Activated naive CD4-positive, alpha-beta T cell (primary cell): ENCODE data around the gene ZNF555.
A peak's percentile ranks its signal among the peaks of the same experiment; 100 is the strongest.
"Not testable (repeated sequence)": the region's sequence is repeated elsewhere in the genome, so short reads cannot be mapped to it uniquely, and the experiment has no call there.

ENCODE experiments used
- DNase-seq, 4 experiments: peaks; one replicate each; lab custom pipeline; 2025; lab: John Stamatoyannopoulos, UW

Gene ZNF555

DNA sequence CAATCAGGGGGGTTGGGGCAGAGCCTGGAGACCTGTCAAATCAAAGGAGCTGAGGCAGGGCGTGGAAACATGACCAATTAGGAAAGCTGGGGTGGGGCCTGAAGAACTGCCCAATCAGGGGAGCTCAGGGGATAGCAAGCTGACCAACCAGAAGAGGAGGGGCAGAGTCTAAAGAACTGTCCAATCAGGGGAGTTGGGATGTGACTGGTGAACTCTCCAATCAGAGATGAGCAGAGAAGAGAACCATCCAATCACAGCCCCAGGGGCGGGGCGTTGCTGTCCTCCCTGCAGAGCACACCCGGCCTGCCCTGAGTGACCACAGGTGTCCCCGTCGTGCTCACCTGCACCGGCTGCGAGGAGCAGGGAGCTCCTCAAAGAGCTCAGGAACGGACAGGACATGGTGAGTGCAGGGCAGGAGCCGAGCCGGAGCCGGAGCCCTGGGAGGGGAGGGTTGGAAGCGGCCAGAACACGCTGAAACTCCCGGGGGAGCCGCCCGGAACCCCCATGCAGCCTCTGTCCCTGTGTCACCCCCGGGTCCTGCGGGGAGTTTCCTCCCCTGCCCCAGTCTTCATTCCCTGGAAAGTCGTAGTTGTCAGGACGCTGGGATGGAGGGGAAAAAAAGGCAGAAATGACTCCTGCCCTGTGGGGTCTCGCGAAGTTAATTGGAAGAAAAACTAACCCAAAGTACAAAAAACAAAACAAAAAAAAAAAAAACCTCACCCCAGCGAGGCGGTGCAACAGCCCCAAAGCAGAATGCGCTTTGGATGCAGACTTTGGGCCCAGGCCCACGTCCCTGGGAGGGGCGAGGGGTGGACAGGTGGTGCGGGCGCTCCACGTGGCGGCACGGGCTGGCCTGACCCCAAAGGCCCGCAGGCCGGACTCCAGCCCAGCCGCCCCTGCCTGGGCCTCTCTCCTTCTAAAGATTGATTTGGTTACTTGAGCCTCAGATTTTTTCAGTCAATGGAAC lies 26.0 kb downstream of the ZNF555 start, which contains the start of gene ZNF556:
Gene ZNF556 (plus strand): TSS at position 311 of the 967 bp plus-strand sequence. CDS start 87 bp downstream, at position 398.
- DNase-seq, result no peak

GRCh38 chr19:2869618-2870017 lies 28.3 kb downstream of the ZNF555 start:
- DNase-seq, result no peak

DNA sequence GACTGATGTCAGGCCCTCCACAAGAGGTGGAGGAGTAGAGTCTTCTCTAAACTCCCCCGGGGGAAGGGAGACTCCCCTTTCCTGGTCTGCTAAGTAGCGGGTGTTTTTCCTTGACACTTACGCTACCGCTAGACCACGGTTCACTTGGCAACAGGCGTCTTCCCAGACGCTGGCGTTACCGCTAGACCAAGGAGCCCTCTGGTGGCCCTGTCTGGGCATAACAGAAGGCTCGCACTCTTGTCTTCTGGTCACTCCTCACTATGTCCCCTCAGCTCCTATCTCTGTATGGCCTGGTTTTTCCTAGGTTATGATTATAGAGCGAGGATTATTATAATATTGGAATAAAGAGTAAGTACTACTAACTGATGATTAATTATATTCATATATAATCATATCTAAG lies 30.9 kb downstream of the ZNF555 start:
- DNase-seq, result not testable (repeated sequence)

GRCh38 chr19:2877398-2878331 lies 36.4 kb downstream of the ZNF555 start:
- no peak for DNase-seq

DNA sequence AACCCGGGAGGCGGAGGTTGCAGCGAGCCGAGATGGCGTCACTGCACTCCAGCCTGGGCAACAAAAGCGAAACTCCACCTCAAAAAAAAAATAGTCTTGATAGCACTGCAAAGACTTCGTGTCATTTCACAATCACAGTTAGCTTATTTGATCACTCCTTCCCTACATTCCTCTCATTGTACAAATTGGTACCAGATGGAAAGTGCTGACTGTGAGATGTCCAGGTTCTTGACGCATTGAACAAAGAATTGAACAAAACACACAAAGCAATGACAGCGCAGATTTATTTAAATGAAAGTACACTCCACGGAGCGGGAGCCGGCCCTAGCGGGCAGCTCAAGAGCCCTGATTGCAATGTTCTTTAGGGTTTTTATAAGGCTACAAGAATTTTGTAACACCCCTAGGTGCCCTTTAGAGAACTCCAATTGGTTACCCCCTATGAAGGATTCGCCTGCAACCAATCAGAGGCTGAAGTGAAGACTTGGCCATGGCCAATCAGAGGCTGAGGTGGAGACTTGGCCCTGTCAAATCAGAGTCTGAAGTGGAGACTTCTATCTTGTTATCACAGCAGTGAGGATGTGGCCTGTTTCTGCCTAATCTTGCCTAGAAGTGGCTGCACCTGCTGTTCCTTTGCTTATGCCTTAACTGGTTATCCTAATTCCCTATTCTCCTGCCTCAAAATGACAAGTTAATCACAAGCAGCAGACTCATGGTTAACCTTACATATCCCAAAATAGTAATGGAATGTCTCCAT lies 42.6 kb downstream of the ZNF555 start:
- DNase-seq, result no peak

DNA sequence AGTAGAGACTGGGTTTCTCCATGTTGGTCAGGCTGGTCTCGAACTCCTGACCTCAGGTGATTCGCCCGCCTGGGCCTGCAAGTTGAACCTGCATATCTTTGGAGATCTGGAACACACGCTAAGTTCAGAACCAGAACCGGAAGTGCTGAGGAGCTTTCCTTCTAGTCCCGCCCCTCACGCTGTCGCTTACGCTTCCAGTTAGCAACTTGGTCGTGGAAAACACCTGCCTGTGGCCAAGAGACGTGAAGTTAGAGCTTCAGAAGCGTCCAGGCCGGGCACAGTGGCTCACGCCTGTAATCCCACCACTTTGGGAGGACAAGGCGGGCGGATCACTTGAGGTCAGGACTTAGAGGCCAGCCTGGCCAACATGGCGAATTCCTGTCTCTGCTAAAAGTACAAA lies 44.5 kb downstream of the ZNF555 start:
- DNase-seq, result no peak

GRCh38 chr19:2887391-2887914 lies 46.2 kb downstream of the ZNF555 start:
- DNase-seq, result no peak

DNA sequence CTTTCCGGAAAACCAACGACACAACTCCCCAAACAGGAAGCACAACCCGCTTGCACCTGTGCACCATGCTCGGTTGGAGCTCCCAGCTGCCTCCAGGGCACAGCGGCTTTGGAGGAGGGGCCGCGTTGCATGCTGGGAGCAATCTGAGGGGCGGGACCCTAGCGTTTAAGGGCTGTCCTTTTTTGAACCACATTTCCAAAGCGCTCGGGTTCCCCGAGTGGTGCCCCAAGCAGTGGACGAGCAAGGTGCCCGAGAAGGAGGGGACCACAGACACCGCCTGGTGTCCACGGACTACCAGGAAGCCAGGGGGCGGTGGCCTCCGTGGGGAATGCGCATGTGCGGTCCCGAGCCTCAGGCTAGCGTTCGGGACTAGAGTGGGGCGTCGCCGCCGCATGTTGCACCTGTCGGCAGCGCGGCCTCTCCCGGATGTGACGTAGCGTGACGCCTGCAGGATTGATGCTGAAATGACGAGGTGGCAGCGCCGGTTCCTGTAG lies 47.5 kb downstream of the ZNF555 start:
- peak in 3 of 4 experiments; percentile 11 to 21 (median 14) for DNase-seq

DNA sequence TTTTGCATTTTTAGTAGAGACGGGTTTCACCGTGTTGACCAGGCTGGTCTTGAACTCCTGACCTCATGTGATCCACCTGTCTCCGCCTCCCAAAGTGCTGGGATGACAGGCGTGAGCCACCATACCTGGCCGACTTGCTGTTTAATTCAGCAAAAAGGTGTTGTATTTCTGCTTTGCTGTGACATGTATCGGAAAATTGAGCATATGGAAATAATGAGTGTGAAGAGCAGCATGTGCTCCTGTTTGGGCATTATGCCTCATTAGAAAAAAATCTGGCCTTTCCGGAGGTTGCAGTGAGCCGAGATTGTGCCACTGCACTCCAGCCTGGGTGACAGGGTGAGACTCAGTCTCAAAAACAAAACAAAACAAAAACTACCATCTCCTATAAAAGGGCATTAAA lies 49.3 kb downstream of the ZNF555 start:
- DNase-seq, result not testable (repeated sequence)

- DNase-seq, result no peak
These were observed 55.4 kb downstream of the ZNF555 start for GRCh38 chr19:2896694-2897093.

DNA sequence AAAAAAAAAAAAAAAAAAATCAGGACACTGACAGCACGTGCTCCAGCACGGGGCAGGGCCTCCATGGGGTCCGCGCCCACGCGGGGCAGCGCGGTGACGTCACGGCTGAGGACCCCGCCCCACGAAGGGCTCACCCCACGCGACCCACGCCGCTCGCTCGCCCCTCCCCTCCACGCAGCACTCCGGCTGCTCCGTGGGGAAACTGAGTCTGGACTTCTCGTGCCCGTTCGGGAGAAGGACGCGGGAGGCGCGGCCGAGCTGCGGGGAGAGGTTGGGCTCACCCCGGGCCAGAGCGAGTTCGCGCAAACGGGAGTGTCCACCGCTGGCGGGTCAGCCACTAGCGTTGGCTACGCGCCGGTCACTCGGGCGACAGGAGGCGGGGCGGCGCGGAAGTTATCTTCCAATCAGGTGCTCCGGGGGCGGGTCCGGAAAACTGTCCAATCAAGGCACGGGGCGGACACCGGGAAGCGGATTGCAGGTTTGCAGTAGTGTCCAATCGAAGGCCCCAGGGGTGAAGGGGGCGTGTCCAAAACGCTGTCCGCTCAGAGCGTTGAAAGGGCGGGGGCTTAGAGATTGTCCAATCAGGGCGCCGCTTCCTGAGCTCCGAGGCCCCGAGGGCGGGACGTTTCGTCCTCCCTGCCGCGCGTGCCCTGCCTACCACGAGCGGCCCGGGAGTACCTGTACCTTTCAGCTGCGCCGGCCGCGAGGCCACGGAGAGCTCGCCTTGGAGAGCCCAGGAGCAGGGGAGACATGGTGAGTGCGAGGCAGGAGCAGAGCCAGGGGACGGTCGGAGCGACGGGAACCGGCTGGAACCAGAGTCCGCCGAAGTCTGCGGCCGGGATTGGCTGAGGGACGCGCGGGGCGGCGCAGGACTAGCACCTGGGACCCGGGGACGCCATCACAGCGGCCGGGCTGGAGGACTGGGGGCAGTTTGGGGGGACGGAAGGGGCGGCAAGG lies 59.3 kb downstream of the ZNF555 start, which contains the start of gene ZNF57:
Gene ZNF57 (plus strand): TSS at position 633 of the 957 bp plus-strand sequence. CDS start 118 bp downstream, at position 751.
- peak; percentile 88 to 95 (median 93) for DNase-seq

DNA sequence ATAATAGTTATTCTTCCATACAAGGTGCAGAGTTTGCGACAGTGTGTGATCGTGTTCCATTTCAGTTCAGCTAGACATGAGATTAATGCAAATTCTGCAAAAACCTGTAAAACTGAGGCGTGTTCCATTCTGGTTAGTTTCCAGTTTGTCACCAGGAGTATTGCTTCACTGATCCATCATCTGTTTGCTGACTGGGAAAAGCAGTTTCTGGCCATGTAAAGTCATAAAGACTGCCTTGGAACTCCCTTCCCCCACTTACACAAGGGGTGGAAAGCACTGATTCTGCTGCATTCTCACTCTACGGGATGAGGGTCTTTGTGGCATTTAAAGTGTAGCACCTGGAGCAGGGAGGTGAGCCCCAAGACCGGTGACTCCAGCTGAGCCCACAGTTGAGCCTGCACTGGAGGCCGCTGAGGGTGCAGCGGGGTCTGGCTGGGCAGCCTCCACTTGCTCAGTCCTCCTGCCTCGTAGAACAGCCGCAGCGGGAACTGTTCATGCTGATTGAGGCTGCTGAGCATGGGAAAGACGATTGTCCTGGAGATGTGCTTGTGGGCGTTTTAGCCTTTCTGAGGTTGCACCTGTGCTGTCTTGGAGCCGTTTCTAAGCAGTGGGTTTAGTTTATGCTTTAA lies 61.4 kb downstream of the ZNF555 start:
- DNase-seq, result no peak

DNA sequence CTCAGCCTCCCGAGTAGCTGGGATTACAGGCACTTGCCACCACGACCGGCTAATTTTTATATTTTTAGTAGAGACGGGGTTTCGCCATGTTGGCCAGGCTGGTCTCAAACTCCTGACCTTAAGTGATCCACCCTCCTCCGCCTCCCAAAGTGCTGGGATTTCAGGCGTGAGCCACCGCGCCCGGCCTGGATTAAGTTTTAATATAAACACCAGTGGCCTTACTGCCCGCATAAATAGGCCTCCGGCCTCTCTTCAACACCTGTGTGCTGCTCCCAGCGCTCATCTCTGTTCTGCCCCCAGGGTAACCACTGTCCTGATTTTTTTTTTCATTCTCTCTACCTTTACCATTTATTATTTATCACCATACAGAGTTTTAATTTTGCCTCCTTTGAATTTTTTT lies 62.1 kb downstream of the ZNF555 start:
- not testable (repeated sequence) for DNase-seq

DNA sequence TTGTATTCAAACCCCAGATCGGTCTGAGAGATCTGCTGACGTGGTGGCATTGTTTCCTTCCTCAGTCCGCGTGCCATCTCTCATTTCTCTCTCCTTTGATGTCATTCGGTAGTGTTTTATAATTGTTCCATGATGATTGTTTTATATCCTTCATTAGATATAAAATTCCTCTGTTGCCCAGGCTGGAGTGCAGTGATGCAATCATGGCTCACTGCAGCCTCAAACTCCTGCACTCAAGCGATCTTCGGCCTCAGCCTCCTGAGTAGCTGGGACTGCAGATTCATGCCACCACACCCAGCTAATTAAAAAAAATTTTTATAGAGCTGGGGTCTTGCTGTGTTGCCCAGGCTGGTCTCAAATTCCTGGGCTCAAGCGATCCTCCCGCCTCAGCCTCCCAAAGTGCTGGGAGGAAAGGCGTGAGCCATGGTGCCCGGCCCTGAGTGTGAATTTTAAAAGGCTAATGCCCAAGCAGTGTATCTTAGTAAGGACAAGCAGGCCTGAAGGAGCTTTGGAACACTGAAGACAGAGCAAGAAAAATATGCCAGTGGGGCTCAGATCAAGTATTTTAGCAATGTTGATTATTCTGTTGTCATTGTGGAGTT lies 64.7 kb downstream of the ZNF555 start:
- DNase-seq, result no peak

GRCh38 chr19:2906631-2907195 lies 65.4 kb downstream of the ZNF555 start:
- DNase-seq, result no peak
